ENCODE measurements around the gene CYB5D1.

Gene CYB5D1

DNA sequence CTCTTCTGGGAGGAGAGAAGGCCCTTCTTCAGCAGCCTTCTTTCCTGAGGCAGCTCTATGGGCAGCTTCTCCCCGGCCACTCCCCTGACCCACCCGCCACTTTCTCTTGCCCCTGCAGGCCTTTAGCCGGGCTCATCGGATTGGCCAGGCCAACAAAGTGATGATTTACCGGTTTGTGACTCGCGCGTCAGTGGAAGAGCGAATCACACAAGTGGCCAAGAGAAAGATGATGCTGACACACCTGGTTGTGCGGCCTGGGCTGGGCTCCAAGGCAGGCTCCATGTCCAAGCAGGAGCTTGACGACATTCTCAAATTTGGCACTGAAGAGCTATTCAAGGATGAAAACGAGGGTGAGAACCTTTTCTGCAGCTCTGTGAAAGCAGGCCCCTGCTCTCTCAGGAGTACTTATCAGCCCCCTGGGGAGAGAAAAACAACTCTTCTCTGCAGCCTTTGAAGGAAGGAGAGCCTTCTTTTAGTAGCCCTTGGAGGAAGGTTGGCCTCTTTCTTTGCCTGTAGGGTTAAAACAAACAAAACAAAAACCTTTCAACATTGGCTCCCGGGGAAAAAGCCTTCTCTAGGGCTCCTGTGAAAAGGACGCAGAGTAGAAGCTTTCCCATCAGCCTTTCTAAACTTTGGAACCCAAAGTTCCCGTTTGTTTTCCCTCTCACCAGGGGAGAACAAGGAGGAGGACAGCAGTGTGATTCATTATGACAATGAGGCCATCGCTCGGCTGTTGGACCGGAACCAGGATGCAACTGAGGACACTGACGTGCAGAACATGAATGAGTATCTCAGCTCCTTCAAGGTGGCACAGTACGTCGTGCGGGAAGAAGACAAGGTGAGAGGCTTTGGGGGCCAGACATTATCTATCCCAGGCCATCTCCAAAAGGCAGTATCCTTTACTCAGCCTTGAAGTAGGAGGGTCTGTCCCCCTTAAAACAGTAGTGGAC lies 45.6 kb downstream of the CYB5D1 start:
- TF ChIP-seq, protein P1, sequence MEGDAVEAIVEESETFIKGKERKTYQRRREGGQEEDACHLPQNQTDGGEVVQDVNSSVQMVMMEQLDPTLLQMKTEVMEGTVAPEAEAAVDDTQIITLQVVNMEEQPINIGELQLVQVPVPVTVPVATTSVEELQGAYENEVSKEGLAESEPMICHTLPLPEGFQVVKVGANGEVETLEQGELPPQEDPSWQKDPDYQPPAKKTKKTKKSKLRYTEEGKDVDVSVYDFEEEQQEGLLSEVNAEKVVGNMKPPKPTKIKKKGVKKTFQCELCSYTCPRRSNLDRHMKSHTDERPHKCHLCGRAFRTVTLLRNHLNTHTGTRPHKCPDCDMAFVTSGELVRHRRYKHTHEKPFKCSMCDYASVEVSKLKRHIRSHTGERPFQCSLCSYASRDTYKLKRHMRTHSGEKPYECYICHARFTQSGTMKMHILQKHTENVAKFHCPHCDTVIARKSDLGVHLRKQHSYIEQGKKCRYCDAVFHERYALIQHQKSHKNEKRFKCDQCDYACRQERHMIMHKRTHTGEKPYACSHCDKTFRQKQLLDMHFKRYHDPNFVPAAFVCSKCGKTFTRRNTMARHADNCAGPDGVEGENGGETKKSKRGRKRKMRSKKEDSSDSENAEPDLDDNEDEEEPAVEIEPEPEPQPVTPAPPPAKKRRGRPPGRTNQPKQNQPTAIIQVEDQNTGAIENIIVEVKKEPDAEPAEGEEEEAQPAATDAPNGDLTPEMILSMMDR (IDR thresholded peaks at IDR 0.05; ENCODE audit: low read depth, low read length): no peak
- TF ChIP-seq POLR2A (IDR thresholded peaks at IDR 0.05; ENCODE audit: extremely low read depth, insufficient read length): no peak
- no peak for TF ChIP-seq MYC (IDR thresholded peaks at IDR 0.05; ENCODE audit: low read depth, low read length)
- TF ChIP-seq, protein P2, sequence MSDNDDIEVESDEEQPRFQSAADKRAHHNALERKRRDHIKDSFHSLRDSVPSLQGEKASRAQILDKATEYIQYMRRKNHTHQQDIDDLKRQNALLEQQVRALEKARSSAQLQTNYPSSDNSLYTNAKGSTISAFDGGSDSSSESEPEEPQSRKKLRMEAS (IDR thresholded peaks at IDR 0.05; ENCODE audit: low read depth, low read length): no peak
- DNase-seq (ENCODE audit: low read depth): no peak
- H3K4me3 ChIP-seq (ENCODE audit: low read depth, low read length): no peak overlapping the region

DNA sequence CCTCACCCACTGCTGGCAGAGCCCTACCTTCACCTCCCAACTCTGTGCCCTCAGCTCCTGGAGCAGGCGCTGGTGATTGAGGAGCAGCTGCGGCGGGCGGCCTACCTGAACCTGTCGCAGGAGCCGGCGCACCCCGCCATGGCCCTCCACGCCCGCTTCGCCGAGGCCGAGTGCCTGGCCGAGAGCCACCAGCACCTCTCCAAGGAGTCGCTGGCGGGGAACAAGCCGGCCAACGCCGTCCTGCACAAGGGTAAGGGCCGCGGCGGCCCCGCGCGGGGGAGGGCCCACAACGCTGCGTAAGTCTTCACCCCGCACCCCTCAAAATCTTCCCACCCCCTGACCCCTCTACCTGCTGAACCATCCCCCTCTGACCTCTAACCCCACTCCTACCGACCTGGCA lies 51.3 kb downstream of the CYB5D1 start:
- TF ChIP-seq, protein P1 (IDR thresholded peaks at IDR 0.05; ENCODE audit: low read depth, low read length): no peak
- TF ChIP-seq, protein P2 (IDR thresholded peaks at IDR 0.05; ENCODE audit: low read depth, low read length): no peak
- TF ChIP-seq POLR2A (IDR thresholded peaks at IDR 0.05; ENCODE audit: extremely low read depth, insufficient read length) (no peak), MYC (IDR thresholded peaks at IDR 0.05; ENCODE audit: low read depth, low read length) (no peak)
- DNase-seq (ENCODE audit: low read depth): no peak
- H3K4me3 ChIP-seq (ENCODE audit: low read depth, low read length): no peak overlapping the region

DNA sequence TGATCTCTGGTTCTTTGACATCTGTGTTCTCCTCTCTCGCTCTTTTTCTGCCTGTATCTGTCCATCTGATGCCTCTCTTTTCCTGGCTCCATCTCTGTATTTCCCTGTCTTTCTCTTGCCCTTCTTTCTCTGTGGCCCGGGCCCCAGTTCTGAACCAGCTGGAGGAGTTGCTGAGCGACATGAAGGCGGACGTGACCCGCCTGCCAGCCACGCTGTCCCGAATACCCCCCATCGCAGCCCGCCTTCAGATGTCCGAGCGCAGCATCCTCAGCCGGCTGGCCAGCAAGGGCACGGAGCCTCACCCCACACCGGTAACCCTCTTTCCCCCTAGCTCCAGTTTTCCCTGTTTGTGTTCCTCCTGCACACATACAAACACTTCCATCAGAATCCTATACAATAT lies 52.5 kb downstream of the CYB5D1 start:
- TF ChIP-seq MYC (IDR thresholded peaks at IDR 0.05; ENCODE audit: low read depth, low read length) (no peak), POLR2A (IDR thresholded peaks at IDR 0.05; ENCODE audit: extremely low read depth, insufficient read length) (no peak)
- TF ChIP-seq, protein P1 (IDR thresholded peaks at IDR 0.05; ENCODE audit: low read depth, low read length): no peak
- TF ChIP-seq, protein P2 (IDR thresholded peaks at IDR 0.05; ENCODE audit: low read depth, low read length): no peak
- no peak overlapping the region for H3K4me3 ChIP-seq (ENCODE audit: low read depth, low read length)
- DNase-seq (ENCODE audit: low read depth): no peak

DNA sequence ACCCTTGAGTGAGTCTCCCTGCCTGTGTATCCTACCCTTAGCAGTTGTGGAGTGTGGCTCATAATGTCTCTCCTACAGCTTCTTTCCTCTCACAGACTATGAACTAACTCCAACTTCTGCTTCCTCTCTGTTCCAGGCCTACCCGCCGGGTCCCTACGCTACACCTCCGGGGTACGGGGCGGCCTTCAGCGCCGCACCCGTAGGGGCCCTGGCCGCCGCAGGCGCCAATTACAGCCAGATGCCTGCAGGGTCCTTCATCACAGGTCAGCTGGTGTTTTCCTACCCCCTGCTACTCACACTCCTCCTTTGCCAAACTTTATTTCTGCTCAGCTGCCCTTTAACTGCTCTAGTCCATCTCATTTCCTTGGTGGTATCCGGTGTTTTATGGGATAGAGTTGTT lies 52.9 kb downstream of the CYB5D1 start:
- no peak for DNase-seq (ENCODE audit: low read depth)
- H3K4me3 ChIP-seq (ENCODE audit: low read depth, low read length): no peak overlapping the region
- TF ChIP-seq POLR2A (IDR thresholded peaks at IDR 0.05; ENCODE audit: extremely low read depth, insufficient read length): no peak
- no peak for TF ChIP-seq MYC (IDR thresholded peaks at IDR 0.05; ENCODE audit: low read depth, low read length)
- TF ChIP-seq, protein P2 (IDR thresholded peaks at IDR 0.05; ENCODE audit: low read depth, low read length): no peak
- TF ChIP-seq, protein P1 (IDR thresholded peaks at IDR 0.05; ENCODE audit: low read depth, low read length): no peak

DNA sequence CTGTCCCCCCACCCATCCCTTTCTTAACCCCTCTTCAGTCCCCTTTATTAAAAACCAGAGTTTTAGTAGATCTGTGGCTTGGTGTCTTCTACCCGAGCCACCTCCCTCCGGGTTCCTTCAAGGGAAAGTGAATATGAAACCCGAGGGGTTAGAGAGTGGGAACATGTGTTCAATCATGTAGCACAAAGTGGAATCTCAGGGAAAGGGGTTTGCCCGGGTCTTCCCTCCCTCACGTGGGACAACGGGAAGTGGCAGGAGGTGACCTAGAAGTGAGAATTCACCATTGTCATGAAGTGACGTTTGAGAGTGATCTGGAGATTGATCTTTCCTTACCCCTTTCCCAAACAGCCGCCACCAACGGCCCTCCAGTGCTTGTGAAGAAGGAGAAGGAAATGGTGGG lies 53.3 kb downstream of the CYB5D1 start:
- H3K4me3 ChIP-seq (ENCODE audit: low read depth, low read length): no peak overlapping the region
- TF ChIP-seq, protein P1 (IDR thresholded peaks at IDR 0.05; ENCODE audit: low read depth, low read length): no peak
- no peak for TF ChIP-seq POLR2A (IDR thresholded peaks at IDR 0.05; ENCODE audit: extremely low read depth, insufficient read length)
- no peak for TF ChIP-seq MYC (IDR thresholded peaks at IDR 0.05; ENCODE audit: low read depth, low read length)
- TF ChIP-seq, protein P2 (IDR thresholded peaks at IDR 0.05; ENCODE audit: low read depth, low read length): no peak
- DNase-seq (ENCODE audit: low read depth): no peak

Measured in NB4 (cell line).